HG03575 (cell line): ENCODE measurements around the gene DDIT3.
"Not testable (repeated sequence)": the region's sequence is repeated elsewhere in the genome, so short reads cannot be mapped to it uniquely, and the experiment has no call there.

ENCODE experiments used
- ATAC-seq: cut with Tn5 transposase; IDR thresholded peaks from one replicate; pipeline ENCODE4 v1.9.1; 2021; ENCODE audit not compliant: unreplicated experiment, insufficient number of reproducible peaks, low FRiP score; ENCODE audit errors: extremely low read depth

DDIT3 gene

GRCh38 chr12:57516617-57517153 is 3.6 kb downstream of the DDIT3 start:
- no peak for ATAC-seq

GRCh38 chr12:57515934-57516541 is 4.3 kb downstream of the DDIT3 start:
- no peak for ATAC-seq

- ATAC-seq = no peak
These were observed 4.8 kb downstream of the DDIT3 start for GRCh38 chr12:57515408-57515933.

GRCh38 chr12:57514720-57515407 is 5.5 kb downstream of the DDIT3 start:
- no peak for ATAC-seq

GRCh38 chr12:57514246-57514645 is 6.1 kb downstream of the DDIT3 start:
- ATAC-seq = not testable (repeated sequence)

- not testable (repeated sequence) for ATAC-seq
These were observed 6.6 kb downstream of the DDIT3 start for GRCh38 chr12:57513677-57514076.

- no peak for ATAC-seq
These were observed 7.0 kb downstream of the DDIT3 start for GRCh38 chr12:57513266-57513665.

GRCh38 chr12:57512665-57513064 is 7.6 kb downstream of the DDIT3 start:
- no peak for ATAC-seq

- no peak for ATAC-seq
These were observed 8.6 kb downstream of the DDIT3 start for GRCh38 chr12:57511588-57512325.

- ATAC-seq = no peak
These were observed 9.2 kb downstream of the DDIT3 start for GRCh38 chr12:57511161-57511560.

GRCh38 chr12:57507796-57508195 is 12.5 kb downstream of the DDIT3 start:
- ATAC-seq = not testable (repeated sequence)

GRCh38 chr12:57506541-57506940 is 13.8 kb downstream of the DDIT3 start:
- ATAC-seq = not testable (repeated sequence)

- not testable (repeated sequence) for ATAC-seq
These were observed 17.9 kb downstream of the DDIT3 start for GRCh38 chr12:57502311-57502969.

GRCh38 chr12:57500213-57500612 is 20.1 kb downstream of the DDIT3 start:
- ATAC-seq = no peak

GRCh38 chr12:57498571-57498970 is 21.7 kb downstream of the DDIT3 start:
- ATAC-seq = no peak

- ATAC-seq = no peak
These were observed 22.2 kb downstream of the DDIT3 start for GRCh38 chr12:57498132-57498502.

- no peak for ATAC-seq
These were observed 22.8 kb downstream of the DDIT3 start for GRCh38 chr12:57497223-57498131.

GRCh38 chr12:57496822-57497221 is 23.5 kb downstream of the DDIT3 start:
- ATAC-seq = no peak
